ENCODE measurements around the gene ROGDI. TPM values are rescaled to one million over a fixed set of nuclear protein-coding genes. Genes with fewer than 3 reads are reported as not detected.

ROGDI gene
- total RNA-seq, 1 donor = 14.4 TPM

DNA sequence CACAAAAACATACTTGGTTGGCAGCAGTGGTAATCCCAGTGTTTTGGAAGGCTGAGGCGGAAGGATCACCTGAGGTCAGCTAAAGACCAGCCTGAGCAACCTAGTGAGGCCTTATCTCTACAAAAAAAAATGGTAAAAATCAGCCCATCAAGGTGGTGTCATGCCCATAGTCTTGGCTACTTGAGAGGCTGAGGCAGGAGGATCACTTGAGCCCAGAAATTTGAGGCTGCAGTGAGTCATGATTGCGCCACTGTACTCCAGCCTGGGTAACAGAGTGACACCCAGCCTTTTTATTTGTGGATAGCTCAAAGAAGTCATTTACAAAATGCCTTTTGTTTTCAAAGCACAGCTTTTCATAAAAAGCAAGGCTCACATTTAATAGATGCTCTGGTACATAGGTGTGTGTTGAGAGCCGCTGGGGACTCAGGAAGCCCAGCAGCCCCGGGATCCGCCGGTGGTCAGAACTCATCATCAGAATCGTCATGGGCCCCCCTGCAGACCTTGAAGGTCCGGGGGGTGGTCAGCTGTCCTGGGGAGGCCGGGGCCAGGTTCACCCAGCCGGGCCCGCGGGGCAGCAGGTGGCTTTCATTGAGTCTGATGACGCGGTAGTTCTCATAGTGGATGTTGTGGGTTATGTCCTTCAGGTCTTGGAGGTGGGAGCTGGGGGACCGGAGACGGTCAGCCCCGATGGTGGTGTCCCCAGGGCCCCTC, 24.9 kb downstream of the ROGDI start:
- no peak for DNase-seq (ENCODE audit: low read depth)

DNA sequence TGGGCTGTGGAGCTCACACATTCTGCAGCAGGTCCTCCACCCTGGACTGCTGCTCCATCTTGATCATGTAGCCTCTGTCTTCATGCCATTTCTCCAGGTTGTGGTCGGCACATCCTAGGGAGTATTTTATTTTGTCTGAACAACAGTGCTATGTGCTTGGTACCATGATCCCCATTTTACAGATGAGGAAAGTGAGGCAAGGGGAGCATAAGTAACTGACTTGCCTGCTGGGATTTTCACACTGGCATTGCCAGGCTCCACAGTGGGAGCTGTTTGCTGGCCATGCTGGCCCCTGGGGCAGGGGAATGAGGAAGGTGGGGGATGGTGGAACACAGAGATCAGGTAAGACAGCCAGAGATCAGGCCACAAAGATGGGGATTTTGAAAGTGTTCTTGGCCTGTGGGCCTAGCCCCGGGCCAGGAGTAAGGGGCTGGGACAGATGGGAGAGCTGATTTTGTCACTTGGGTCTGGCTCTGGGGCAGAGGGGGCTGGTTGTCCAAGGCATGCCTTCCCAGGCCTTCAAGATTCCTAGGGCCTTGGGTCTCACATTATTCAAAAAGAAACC, 26.2 kb downstream of the ROGDI start:
- DNase-seq (ENCODE audit: low read depth) = no peak
- no peak overlapping the region for H3K4me3 ChIP-seq (ENCODE audit: low read depth, low read length)
- TF ChIP-seq CTCF (IDR thresholded peaks at IDR 0.05; ENCODE audit: insufficient read depth, low read length) = no peak

More for the DNA sequence above, 24.9 kb downstream of the ROGDI start:
- H3K4me3 ChIP-seq (ENCODE audit: low read depth, low read length) = no peak overlapping the region
- no peak for TF ChIP-seq CTCF (IDR thresholded peaks at IDR 0.05; ENCODE audit: insufficient read depth, low read length)

GRCh38 chr16:4775005-4775404, 27.4 kb downstream of the ROGDI start:
- no peak for DNase-seq (ENCODE audit: low read depth)
- no peak for TF ChIP-seq CTCF (IDR thresholded peaks at IDR 0.05; ENCODE audit: insufficient read depth, low read length)
- no peak overlapping the region for H3K4me3 ChIP-seq (ENCODE audit: low read depth, low read length)

DNA sequence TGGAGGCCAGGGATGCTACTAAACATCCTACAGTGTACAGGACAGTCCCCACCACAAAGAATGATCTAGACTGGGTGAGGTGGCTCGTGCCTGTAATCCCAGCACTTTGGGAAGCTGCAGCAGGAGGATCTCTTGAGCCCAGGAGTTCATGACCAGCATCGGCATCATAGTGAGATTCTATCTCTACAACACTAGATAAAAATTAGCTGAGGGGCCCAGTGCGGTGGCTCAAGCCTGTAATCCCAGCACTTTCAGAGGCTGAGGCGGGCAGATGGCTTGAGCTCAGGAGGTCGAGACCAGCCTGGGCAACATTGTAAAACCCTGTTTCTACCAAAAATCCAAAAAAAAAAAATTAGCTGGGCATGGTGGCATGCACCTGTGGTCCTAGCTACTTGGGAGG, 30.1 kb downstream of the ROGDI start:
- no peak overlapping the region for H3K4me3 ChIP-seq (ENCODE audit: low read depth, low read length)
- no peak for TF ChIP-seq CTCF (IDR thresholded peaks at IDR 0.05; ENCODE audit: insufficient read depth, low read length)
- DNase-seq (ENCODE audit: low read depth) = no peak

DNA sequence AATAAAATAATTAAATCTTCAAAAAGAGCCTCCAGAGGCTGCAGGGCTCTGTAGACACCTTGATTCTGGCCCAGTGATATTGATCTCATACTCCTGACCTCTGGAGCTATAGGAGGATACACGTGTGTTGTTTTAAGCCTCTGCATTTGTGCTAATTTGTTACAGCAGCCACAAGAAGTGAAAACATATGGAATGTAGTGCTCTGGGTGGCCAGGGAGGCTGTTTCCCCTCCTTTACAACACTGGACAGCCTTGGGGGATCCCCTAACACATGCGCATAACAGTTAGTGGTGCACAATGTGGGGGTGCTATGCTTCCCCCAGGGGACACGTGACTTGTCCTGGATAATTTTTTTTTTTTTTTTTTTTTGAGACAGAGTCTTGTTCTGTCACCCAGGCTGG, 30.8 kb downstream of the ROGDI start:
- TF ChIP-seq CTCF (IDR thresholded peaks at IDR 0.05; ENCODE audit: insufficient read depth, low read length) = no peak
- no peak for DNase-seq (ENCODE audit: low read depth)
- H3K4me3 ChIP-seq (ENCODE audit: low read depth, low read length) = no peak overlapping the region

- DNase-seq (ENCODE audit: low read depth) = no peak
- no peak for TF ChIP-seq CTCF (IDR thresholded peaks at IDR 0.05; ENCODE audit: insufficient read depth, low read length)
- peak overlapping the region; percentile 75 for H3K4me3 ChIP-seq (ENCODE audit: low read depth, low read length)
These were observed 33.2 kb downstream of the ROGDI start for GRCh38 chr16:4769306-4769638.
